AG10803 (cell line): Measurements from ENCODE around the gene SURF6.
"Not testable (repeated sequence)": the region's sequence is repeated elsewhere in the genome, so short reads cannot be mapped to it uniquely, and the experiment has no call there.

Source experiments
- DNase-seq: peaks from one replicate; pipeline ENCODE4 v3.0.0; 2010; ENCODE audit warnings: low read depth
- H3K4me3 ChIP-seq: 2 replicates; pipeline ENCODE4 v1.5.1; 2011; ENCODE audit warnings: mild to moderate bottlenecking, low read length, control low read depth
- CTCF ChIP-seq: conservative IDR thresholded peaks from 2 replicates; pipeline ENCODE4 v1.5.1; 2011; ENCODE audit warnings: mild to moderate bottlenecking, low read length, control low read depth, inconsistent platforms

SURF6 gene

DNA sequence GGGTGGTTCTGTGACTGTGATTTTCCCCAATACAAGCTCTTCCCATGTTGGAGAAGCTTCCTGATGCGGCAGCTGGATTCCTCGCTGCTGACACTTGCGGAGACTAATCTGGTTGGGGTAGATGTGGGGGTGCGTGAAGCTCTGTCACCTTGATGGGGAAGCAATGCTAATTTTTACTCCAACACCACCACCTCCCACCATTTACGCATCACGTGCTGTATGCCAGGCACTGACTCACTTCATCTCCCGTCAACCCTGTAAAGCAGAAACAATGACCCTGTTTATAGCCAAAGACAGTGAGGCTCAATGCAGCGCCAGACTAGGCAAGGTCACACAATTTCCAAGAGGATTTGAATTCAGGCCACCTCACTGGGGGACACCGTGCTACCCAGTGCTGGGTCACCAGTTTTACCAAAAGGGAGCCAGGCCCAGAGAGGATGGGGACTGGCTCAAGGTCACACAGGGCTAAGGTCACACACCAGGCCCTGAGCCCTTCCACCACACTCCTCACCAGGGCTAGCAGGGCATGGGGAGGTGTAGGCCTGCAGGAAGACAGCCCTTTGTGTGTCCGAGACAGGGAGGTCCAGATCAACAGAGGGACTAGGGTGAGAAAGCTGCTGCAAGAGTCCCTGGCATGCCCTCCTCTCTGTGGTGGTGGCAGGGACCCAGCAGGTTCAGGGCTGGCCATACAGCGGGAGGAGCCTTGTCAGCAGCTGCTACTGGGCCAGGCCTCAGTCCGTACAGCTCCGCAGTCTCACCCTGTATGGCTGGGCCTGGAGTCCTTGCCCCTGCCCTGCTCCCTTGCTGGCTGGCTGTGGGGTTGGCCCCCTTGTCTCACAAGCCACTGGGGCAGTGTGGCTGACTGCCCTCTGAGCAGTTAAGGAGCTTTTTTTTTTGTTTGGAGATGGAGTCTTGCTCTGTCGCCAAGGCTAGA is 43.4 kb upstream of the SURF6 start:
- H3K4me3 ChIP-seq: no peak overlapping the region
- TF ChIP-seq CTCF: no peak
- DNase-seq: no peak

GRCh38 chr9:133378408-133378962 is 42.5 kb upstream of the SURF6 start:
- no peak for DNase-seq
- TF ChIP-seq CTCF: no peak
- H3K4me3 ChIP-seq: no peak overlapping the region

- peak; percentile 92 for DNase-seq
- TF ChIP-seq CTCF: no peak
Observed at GRCh38 chr9:133377721-133378216, 41.8 kb upstream of the SURF6 start.

DNA sequence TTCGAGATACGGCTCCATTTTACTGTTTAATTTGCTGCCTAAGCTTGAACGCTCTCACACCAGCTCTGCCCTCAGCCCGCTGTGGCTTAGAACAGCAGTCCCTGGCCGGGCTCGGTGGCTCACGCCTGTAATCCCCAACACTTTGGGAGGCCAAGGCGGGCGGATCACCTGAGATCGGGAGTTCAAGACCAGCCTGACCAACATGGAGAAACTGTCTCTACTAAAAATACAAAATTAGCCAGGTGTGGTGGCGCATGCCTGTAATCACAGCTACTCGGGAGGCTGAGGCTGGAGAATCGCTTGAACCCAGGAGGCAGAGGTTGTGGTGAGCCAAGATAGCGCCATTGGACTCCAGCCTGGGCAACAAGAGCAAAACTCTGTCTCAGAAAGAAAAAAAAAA is 41.3 kb upstream of the SURF6 start:
- DNase-seq, H3K4me3 ChIP-seq: not testable (repeated sequence)

More at GRCh38 chr9:133377721-133378216, 41.8 kb upstream of the SURF6 start:
- no peak overlapping the region for H3K4me3 ChIP-seq

DNA sequence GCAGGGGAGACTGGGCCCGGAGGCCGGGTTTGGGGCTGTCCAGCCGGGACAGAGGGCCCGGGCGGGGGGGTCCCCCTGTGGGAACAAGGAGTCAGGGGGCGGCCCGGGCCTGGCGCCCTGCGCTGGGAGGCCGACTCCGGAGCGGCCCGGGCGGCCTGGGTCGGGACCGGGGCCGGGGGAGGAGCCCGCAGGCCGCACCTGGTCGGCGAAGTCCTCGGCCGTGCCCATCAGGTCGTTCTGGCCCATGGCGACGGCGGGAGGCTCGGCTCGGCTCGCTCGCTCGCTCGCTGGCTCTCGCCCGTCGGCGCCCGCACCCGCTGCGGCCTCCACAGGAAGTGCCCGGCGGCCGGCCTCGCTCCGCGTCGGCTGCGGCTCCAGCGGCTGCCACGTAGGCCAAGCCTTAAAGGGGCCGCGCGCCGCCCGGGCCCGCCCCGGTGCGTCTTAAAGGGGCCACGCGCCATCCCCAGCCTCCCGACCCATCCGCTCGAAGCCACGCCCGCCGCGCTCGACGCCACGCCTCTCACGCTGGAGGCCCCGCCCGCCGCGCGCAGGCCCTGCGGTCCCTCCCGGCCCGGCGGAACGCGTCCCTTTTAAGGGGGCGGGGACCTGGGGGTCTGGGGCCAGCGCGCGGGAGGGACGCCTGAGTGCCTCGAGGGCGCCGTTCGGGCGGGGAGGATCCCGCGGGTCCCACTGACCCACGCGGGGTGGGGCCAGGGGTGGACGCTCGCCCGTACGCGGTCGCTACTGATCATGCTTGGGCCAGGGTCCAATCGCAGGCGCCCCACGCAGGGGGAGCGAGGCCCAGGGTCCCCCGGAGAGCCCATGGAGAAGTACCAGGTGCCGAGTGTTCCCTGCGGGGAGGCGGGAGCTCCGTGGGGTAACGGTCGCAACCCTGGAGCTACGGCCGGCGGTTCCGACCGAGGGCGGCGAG is 40.0 kb upstream of the SURF6 start, which contains the start of the genes STKLD1 and SURF4:
Gene STKLD1 (plus strand): TSS at position 643 of the 931 bp plus-strand sequence. CDS start 108 bp downstream, at position 751.
Gene SURF4 (minus strand): TSS at position 337 of the 931 bp plus-strand sequence. CDS start 91 bp downstream, at position 246.
- TF ChIP-seq CTCF: no peak
- H3K4me3 ChIP-seq: peak within 1 kb of the TSS; percentile 76
- DNase-seq: peak; percentile 97

DNA sequence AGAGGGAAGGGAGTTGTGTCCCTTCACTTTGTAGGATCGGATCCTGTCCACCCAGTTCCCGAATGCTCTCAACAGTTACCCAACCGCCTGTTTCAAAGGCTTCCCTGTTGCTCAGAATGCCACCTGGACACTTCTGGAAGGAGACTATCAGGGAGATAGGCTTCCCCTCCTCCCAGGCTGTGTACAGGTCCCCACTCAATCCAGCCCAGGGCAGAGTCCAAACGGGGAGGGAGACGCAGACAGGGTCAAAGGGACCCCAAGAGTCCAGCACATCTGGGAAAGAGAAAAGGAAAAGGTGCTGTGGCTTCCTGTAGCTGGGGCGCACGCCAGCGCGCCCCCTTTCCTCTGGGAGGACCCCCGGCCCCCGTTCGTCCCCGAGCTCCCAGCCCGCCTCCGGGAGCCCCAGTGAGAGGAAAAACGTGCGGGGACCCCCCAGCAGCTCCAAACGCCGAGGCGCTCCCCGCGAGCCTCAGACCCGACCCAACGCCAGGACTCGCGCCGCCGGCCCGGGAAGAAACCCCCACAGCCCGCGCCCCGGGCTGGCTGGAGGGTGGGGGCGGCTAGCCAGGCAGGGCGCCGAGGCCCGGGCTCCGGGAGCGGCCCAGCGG is 39.2 kb upstream of the SURF6 start:
- DNase-seq: peak; percentile 40
- 0 out of 2 replicates have a peak, but pooled peaks have one; percentile 4 for TF ChIP-seq CTCF
- H3K4me3 ChIP-seq: peak overlapping the region; percentile 76
